ENCODE measurements around the gene PITX3.
"Not testable (repeated sequence)": the region's sequence is repeated elsewhere in the genome, so short reads cannot be mapped to it uniquely, and the experiment has no call there.

PITX3 gene

DNA sequence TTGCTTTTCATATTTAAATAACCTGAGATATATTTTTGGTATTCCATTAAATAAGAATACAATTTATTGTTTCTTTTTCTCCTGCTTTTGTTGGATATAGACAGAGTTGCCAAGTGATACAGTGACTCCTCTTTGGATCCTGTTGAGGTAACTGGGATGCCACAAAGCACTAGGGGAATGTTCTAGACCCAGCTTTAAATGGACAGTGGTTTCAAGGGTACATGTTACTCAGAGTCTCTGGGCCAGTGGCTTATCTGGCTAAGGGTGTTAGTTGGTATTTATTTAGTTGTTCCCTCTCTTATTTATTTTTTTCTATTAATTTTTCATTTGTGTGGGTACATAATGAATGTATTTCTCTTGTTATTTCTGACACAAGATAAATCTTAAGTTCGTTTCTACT is 13.1 kb upstream of the PITX3 start:
- no peak for DNase-seq

DNA sequence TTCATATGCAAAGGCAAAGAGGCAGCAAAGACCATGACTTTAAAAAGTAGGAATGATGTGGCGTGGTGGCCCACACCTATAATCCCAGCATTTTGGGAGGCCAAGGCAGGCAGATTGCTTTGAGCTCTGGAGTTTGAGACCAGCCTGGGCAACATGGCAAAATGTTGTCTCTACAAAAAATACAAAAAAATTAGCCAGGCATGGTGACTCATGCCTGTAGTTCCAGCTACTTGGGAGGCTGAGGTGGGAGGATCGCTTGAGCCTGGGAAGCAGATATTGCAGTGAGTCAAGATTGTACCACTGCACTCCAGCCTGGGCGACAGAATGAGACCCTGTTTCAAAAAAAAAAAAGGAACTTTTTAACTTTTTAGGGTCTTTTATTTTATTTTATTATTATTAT is 11.2 kb upstream of the PITX3 start:
- not testable (repeated sequence) for DNase-seq

DNA sequence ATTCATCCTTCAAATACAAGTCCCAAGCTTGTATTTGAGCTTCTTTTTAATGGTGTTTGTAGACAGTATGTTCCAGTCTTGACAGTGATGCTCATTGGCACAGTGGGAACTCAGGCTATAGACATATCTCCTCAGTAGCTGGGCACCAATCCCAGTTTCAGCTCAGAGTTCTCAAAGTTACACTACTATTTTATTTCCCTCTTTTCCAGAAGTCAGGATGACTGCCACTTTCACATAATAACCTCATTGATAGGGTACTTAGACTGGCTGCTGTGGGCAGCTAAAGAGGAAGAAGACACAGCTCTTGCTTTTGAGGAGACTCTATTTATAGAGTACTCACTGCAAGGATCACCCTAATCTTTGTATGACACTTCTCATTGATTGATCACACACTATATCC is 6.4 kb upstream of the PITX3 start:
- DNase-seq, result no peak

DNA sequence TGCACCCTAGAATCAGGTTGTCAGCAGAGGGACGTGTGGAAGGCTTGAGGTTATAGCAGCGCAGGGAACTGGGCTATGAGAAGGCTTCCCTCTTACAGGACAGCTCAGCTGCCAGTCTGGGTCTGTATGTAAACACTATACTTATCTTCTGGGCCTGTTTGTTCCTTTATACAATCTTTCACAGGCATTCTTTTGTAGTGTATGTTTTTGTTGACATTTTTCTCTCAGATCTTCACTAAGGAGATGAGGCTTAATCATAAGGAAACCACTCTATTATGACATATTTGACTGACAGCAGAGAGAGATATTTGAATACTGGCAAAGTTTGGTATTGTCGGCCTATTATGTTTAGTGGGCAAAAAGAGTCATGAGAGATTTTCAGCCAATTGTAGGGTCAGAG is 4.9 kb upstream of the PITX3 start:
- no peak for DNase-seq

DNA sequence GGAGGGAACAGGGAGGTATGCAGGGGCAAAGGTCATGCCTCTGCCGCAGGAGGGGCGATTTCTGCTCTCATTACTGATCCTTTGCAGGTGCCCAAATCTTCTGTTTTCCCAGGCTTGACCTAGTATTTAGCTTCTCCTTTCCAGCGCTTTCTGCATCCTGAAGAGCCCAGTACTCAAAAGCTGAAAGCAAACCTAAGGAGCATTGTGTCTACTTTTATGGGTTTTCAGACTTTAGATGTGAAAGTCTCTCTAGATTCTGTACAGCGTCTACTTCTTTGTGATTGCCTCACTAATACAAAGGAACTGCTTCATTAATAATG is 4.6 kb upstream of the PITX3 start:
- no peak for DNase-seq

DNA sequence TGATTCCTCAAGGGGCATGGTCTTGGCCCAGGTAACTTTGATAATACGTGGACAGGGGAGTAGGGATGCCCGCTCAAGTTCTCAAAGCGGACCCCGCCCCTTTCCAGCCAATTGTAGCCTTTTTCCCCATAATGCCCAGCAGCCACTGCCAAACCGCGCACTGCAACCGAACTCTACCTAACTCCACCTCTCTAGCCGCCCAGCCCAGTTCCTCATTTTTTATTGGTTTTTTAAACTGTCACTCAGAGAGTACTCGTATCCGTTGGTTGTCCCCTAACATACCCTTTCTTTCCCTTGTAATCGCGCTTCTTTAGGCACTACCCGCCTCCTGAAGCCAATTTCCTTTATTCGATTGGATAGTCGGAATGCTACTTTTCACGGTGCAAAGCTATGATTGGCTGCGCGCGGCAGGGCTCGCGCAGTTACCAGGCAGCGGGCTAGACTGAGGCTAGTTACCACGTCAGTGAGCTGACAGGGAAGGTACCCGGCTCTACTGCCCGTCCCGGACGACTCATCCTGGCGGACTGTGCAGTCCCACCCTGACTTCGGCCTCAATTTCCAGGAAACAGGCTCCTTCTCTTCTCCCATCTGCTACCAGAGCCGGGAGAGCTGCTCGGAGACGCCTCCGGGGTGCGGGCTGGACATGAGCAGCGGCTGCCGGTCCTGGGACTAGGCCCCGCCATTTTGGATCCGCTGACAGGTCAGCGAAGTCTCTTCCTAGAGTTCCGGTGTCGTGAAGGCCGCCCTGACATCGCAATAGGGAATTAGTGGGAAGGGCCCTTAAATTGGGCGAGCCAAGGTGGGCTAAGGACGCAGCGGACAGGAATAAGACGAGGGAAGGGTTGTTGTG is 4.0 kb upstream of the PITX3 start, which contains the start of gene GBF1:
Gene GBF1, plus strand, starts transcription at position 451 of the 850 bp plus-strand sequence. CDS start 13,407 bp downstream, outside the sequence.
- DNase-seq, result peak; percentile 100

DNA sequence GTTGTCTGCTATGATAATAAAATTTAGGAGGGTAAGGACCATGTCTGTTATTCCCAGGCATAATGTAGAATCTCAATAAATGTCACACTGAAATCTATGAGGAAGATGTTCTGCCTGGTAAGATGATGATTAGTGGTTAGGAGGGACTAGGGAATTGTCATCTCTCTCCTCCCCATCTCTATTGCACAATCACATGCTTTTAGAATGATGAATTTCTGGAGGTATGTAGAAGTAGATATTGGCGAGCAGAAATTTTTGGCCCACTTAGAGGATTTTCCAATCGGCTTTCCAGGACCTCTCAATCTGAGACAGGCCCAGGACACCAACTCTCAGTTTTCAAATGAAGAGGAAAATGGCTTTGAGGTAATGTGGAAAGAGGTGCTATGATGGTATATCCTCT is 2.0 kb upstream of the PITX3 start:
- DNase-seq, result no peak

DNA sequence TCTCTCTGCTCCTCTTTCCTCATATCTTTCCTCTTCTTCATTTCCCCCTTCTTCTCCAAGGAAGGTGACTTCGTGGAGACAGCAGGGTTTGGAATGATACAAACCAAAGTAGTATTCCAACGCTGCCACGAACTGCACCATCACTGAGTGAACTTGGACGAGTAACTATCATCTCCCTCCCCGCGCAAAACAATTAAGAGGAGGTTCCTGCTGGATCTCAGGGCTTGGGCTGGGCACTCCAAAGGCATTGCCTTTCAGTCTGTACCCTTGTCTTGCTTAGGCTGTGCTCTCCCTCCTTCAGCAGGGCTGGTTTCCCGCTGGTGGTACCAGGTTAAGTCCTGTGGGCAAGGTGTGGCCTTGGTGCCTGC is 790 bp upstream of the PITX3 start:
- no peak for DNase-seq

DNA sequence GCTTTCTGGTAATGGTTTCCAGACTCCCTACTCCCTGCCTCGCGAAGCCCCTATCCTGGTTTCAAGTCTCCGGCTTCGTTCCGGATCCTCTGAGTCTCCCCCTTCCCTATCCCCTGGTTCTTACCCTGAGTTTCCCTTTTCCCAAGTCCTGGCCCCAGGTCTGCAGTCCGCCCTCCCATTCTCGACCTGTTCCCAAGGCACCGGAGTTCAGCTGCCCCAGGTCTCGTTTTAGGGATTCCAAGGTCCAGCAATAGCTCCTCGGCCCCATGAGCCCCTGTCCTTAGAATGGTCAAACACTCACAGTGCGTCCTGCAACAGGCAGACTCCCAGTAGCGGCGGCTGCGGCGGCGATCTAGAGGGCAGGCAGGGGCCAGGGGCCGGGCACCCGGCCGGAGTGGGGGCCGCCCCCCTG is 274 bp downstream of the PITX3 start:
- no peak for DNase-seq

DNA sequence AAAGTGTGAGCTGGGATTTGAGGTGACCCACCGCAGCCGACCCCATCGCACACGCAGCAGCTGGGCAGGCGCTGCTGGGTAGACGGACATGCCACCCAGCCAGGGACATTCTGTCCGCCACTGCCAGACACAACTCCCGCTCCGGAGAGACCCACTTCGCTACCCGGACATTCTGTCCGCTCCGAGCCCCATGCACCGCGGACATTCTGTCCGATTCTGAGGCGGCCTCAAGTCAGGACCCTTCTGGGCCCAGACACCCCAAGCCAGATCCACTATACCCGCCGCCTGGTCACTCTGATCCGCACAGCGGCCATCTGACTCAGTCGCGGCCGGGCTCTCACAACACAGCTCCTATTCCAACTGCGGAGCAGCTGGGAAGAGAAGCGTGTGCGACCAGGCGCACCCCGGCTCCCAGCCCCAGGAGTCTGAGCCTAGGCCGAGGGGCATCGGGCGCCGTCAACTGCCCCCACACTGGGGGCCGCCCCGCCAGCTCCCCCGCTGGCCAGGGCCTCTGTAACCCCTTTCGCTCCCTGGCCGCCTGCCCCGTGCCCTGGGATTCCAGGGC is 763 bp downstream of the PITX3 start:
- DNase-seq, result no peak

DNA sequence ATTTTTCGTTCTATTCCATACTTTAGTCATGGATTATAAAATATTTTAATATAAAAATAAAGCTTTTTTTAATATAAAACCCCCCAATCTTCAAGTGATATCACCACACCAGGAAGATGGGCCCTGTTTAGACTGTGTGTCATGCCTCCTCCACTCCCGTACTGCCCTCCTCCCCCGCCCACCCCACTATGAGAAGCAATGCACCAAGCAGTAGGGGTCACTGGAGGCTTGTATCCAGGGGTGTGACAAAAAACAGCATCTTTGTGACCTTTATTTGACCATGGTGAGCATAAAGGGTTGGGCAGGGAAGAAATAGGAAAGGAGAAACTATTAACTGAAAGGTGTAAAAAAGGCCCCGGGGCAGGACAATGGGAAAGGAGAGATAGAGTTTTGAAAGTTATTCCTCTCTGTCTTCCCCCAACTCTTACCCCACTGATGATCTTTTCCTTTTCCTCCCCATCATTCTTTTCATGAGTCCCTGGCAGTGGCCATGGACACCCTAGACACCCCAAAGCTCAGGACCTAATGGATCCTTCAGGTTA is 3.5 kb downstream of the PITX3 start:
- no peak for DNase-seq

DNA sequence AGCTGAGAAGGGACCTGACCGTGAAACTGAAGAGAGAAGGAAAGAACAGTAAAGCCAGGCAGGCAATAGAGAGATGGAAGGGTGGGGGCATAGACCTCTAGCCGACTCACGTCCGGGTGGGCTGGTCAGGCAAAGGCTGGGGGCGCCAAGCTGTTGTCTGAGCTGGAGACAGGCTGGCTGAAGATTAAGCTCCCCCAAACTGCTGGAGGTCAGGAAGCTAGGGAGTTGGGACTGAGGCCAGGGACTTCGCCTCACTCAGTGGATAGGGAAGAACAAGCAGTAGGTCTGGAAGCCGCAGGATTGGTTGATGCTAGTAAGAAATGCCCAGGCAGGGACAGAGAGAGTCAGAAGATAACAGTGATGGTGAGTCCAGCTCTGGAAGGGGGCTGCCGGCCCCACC is 5.3 kb downstream of the PITX3 start:
- DNase-seq, result no peak

DNA sequence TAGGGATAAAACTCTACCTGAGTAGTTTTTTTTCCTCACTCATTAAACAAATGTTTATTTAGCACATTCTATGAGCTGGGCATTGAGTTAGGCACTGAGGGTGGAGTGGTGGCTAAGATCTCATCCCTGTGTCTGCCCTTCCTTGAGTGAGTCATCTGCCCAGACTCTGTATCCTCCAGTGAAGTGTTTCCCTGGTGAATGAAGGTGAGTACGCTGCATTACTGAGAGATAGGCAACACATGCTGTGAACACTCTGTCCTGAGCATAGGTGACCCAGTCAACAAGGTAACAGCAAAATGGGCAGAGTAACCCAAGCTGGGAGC is 5.8 kb downstream of the PITX3 start:
- DNase-seq, result no peak

DNA sequence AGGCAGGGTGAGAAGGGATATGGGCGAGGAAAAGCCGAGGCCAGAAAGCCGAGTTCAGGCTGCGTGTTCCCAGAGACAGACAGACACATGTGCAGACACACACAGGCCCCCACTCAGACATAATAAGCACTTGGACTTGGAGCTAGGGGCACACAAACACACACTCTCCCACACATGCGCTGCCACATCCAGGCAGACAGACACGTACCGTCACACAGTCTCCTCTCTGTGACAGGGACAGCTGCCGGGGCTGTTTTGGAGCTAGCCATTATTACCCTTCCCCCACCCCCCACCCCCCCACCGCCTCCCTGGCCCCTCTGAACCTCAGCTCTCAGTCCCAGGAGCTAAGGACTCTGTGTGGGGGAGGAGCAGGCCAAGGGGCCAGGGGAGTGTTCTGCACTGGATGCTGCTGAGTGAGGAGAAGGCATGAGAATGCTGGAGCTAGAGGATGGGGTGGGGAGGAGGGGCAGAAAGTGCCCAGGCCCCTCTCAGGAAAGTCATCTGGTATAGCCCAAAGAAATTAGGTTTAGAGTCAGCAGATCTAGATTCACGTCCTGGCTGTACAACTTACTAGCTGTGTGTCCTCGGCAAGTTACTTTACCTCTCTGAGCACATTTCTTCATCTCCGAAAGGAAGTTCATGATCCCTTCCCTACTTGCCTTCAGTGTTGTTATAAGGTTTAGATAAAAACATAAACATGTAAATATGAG is 6.3 kb downstream of the PITX3 start:
- DNase-seq, result no peak

DNA sequence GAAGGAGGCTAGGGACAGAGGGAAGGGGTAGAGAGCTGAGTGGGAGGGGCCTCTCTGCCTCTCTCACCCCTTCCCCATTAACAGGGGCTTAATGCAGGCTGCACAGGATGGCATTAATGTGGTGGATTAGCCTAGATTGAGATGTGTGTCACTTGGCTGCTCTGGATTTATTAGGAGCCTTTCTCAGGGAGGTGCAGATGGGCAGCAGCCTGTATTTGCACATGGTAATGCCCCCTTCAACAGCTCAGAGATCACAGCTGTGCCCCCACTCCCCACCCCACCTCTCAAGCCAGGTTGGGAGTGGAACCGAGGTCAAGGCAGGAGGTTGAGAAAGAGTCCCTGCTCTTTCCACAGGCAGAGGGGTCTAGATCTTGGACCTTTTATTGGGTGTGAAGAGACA is 7.3 kb downstream of the PITX3 start:
- DNase-seq, result no peak

DNA sequence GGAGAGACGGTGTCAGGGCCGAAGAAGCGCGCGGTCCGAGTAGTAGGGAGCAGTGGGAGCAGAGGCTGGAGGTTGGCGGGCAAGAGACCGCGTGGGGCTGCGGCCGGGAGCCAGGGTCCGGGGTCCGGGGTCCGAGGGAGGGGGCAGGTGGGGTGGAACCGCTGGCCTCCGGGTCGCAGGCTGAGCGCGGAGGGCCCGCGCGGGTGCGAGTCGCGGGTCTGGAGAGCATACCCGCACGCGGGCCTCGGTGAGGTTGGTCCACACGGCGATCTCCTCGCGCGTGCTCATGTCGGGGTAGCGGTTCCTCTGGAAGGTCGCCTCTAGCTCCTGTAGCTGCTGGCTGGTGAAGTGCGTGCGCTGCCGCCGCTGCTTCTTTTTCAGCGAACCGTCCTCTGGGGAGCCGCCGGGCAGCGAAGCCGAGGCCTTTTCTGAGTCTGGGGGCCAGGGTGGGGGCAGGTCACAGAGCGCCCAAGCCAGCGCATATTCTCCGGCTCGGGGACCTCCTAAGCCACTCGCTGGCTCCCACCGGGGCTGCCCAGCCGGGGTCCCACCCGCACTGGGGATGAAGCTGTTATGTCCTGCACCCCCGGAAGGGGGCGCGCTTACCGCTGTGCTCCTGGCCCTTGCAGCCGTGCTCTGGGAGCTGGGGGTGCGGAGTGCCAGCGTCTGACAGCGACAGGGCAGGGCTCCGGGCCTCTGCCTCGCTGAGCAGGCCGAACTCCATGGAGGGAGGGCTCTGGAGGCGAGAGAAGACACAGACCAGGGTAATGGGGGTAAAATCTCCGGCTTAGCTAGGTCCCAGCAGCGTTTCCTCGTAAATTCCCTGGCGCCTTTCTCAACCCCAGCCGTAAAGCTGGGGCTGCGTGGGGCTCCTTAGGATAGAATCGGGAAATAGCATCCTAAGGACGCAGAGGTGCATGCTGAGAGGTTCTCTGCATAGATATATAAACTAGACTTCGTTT is 9.7 kb downstream of the PITX3 start:
- no peak for DNase-seq

DNA sequence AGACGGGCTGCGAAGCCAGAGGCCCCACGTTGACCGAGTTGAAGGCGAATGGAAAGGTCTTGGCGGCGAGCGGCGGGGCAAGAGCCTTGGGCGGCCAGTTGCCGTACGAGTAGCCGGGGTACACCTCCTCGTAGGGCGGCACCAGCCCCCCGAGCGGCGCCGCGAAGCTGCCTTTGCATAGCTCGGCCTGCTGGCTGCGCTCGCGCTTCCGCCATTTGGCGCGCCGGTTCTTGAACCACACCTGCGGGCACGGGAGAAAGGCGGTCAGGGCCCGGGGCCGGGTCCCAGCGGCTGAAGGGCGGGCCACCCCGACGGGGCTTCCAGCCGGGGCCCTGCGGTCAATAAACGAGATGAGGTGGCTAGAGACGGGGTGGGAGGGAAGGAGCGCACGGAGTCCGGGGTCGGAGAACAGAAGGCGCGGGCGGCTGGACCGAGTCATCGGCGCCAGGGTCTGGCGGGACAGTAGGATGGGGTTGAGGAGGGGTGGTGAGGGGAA is 10.4 kb downstream of the PITX3 start:
- DNase-seq, result no peak

DNA sequence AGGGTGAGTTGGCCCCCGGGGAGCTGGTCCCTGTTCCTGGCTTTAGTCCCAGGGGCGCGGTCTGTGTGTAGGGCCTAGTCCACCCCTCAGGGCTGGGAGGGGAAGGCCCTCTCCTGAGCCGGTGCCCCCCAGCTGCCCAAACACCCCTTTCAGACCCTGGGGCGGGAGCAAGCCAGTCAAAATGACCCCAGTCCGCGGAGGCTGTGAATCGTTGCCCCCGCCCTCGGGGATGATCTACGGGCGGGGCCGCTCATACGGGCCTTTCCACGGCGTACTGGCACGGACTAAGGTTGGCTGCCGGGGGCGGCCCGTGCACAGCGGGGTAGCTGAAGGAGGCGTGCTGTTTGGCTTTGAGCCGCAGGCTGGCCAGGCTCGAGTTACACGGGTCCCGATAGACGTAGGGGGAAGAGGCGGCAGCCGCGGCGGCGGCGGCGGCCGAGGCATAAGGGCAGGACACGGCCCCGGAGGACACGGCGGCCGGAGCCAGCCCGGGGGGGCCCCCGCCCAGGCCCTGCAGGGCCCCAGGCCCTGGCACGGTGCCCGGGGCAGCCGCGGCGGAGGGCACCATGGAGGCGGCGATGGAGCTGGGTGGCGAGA is 10.9 kb downstream of the PITX3 start:
- DNase-seq, result no peak

DNA sequence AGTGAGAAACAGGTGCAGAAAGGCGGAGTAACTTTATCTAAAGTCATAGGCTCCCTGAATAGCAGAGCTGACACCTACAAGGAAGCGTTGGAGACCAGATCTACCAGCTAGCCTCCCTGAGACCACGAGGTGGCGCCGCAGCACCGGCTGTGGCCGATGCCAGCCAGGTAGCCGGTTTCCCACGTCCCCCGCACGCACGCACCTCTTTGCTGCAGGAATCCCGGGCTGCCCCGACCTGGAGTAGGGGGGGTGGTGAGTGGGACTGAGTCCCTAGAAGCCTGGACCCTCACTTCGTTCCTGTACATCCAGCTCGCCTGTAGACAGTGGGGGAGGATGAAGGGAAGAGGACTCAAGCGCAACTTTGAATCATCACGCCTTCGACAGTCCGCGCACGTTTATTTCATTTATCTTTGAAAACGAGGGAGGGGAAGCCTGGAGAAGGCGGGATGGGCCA is 11.5 kb downstream of the PITX3 start:
- DNase-seq, result peak; percentile 78

DNA sequence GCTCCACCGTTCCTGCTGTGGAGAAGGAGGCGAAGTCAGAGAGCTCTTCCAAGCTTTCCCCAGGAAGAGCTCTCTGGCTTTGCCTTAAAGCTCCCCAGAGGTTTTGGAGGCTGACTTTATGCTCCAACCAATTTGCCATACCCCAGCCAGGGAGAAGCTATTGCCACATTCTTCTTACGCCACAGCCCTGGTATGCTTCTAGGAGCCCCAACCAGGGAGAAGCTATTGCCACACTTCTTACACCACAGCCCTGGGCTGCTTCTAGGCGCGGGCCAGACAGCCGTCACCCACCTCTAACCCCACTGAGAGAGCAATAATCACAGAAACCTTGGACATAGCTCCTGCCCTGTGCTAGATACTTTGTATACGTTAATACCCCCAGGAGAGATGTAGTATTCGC is 14.3 kb downstream of the PITX3 start:
- DNase-seq, result no peak

DNA sequence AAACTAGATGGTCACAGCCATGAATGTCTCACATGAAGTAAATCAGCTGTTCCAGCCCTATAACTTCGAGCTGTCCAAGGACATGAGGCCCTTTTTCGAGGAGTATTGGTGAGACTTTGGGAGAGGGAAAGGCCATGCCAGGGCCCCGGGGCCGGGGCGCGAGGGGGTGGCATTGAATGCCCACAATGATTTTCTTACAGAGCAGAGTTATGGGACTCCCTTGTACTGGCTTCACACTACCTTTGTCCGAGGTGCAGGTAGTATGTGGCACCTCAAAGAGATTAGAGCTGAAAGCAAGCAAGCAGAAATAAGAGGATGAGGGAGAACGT is 14.8 kb downstream of the PITX3 start:
- no peak for DNase-seq
